Keratinocyte (primary cell): ENCODE measurements around the gene CYP4B1. TPM values are rescaled to one million over a fixed set of nuclear protein-coding genes. Genes with fewer than 3 reads are reported as not detected.

ENCODE experiments used
- DNase-seq: peaks from one replicate; pipeline ENCODE4 v3.0.0-alpha.2; 2011; ENCODE audit warnings: low read depth, missing footprints, low spot score
- FAIRE-seq: peaks from 2 replicates; lab custom pipeline; 2011; peaks lifted over from hg19 to GRCh38; lab: Jason Lieb, UNC
- H2AFZ ChIP-seq: 2 replicates; pipeline ENCODE4 v1.6.0; 2012; ENCODE audit warnings: low read length, control low read depth, inconsistent platforms; ENCODE audit not compliant: control insufficient read depth
- H3K27ac ChIP-seq: 2 replicates; pipeline ENCODE4 v1.5.1; 2011; ENCODE audit warnings: low read length; ENCODE audit not compliant: control insufficient read depth, insufficient read depth
- H3K27me3 ChIP-seq: 3 replicates; pipeline ENCODE4 v1.6.0; 2011; ENCODE audit warnings: low read length; ENCODE audit not compliant: control insufficient read depth, insufficient read depth; ENCODE audit errors: extremely low read depth
- H3K36me3 ChIP-seq, 2 experiments: 2 replicates in 1 of 2; 3 replicates in 1 of 2; pipeline ENCODE4 v1.5.1; 2011; ENCODE audit warnings: low read length in 2 of 2, mild to moderate bottlenecking in 1 of 2; ENCODE audit not compliant: control insufficient read depth in 2 of 2, insufficient read depth in 2 of 2; ENCODE audit errors: extremely low read depth in 1 of 2
- H3K4me1 ChIP-seq: 3 replicates; pipeline ENCODE4 v1.5.1; 2011; ENCODE audit warnings: low read length; ENCODE audit not compliant: control insufficient read depth, insufficient read depth; ENCODE audit errors: extremely low read depth
- H3K4me2 ChIP-seq: 3 replicates; pipeline ENCODE4 v1.6.0; 2011; ENCODE audit warnings: low read depth, low read length; ENCODE audit not compliant: control insufficient read depth, insufficient read depth; ENCODE audit errors: extremely low read depth
- H3K4me3 ChIP-seq, 3 experiments: fragments of 200-600 bp in 1 of 3; sonication (generic) in 1 of 3; 2 replicates in 2 of 3; 3 replicates in 1 of 3; pipeline ENCODE4 v1.5.1; 2011 to 2016; ENCODE audit warnings: low read length in 3 of 3, mild to moderate bottlenecking in 3 of 3, control low read depth in 2 of 3, inconsistent platforms in 1 of 3, low read depth in 1 of 3, mixed read lengths in 1 of 3, mixed run types in 1 of 3, moderate library complexity in 1 of 3; ENCODE audit not compliant: control insufficient read depth in 2 of 3, insufficient read depth in 2 of 3; ENCODE audit errors: extremely low read depth in 1 of 3
- H3K79me2 ChIP-seq: 2 replicates; pipeline ENCODE4 v1.6.0; 2012; ENCODE audit warnings: low read length; ENCODE audit not compliant: control insufficient read depth, insufficient read depth
- H3K9ac ChIP-seq: 3 replicates; pipeline ENCODE4 v1.6.0; 2011; ENCODE audit warnings: low read length; ENCODE audit not compliant: control insufficient read depth, insufficient read depth; ENCODE audit errors: extremely low read depth
- H3K9me1 ChIP-seq: 3 replicates; pipeline ENCODE4 v1.6.0; 2011; ENCODE audit warnings: low read length; ENCODE audit not compliant: control insufficient read depth, insufficient read depth; ENCODE audit errors: extremely low read depth
- H3K9me3 ChIP-seq: 2 replicates; pipeline ENCODE4 v1.5.1; 2012; ENCODE audit warnings: low read depth, low read length; ENCODE audit not compliant: control insufficient read depth
- H4K20me1 ChIP-seq: 3 replicates; pipeline ENCODE4 v1.6.0; 2011; ENCODE audit warnings: low read length; ENCODE audit not compliant: control insufficient read depth, insufficient read depth; ENCODE audit errors: extremely low read depth
- CTCF ChIP-seq, 3 experiments: IDR thresholded peaks in 1 of 3; conservative IDR thresholded peaks in 1 of 3; optimal IDR thresholded peaks in 1 of 3; 2 replicates in 2 of 3; 3 replicates in 1 of 3; pipeline versions ENCODE3 to v1.5.1; 2011; ENCODE audit warnings: low read length in 3 of 3, mild to moderate bottlenecking in 3 of 3, moderate library complexity in 2 of 3, control low read depth in 1 of 3, inconsistent platforms in 1 of 3; ENCODE audit not compliant: insufficient read depth in 2 of 3; ENCODE audit errors: extremely low read depth in 1 of 3
- EZH2 ChIP-seq: IDR thresholded peaks from one replicate; pipeline ENCODE4 v1.6.1; 2012; ENCODE audit warnings: inconsistent platforms, mild to moderate bottlenecking, low read length, moderate library complexity
- dilution Hi-C: fragments of 300-500 bp; cut with MboI; formaldehyde crosslinking; loops from one replicate; pipeline ENCODE4 v1.7.0; 2020; ENCODE audit warnings: low sequenced_read_pairs; ENCODE audit not compliant: extremely low pct_ligation_motif_present
- polyA plus RNA-seq, 5 experiments: library from polyadenylated mRNA; depleted of rRNA in 3 of 5; stranded (reverse) in 3 of 5; stranded (forward) in 1 of 5; unstranded in 1 of 5; fragments of >200 nt; gene quantifications; 1 replicate in 1 of 5; 2 replicates in 3 of 5; 3 replicates in 1 of 5; pipeline versions ENCODE4 v1.2.1 to v1.2.3, GENCODE V29; 2011 to 2012; ENCODE audit warnings: missing spikeins in 2 of 5, low read depth in 1 of 5, low replicate concordance in 1 of 5

Gene CYP4B1
- polyA plus RNA-seq, 1 donor (not counting 4 experiments of a cell fraction or from before 2014, with no cell fraction given): 2.1 TPM

- Histone ChIP-seq H3K4me2 (no peak overlapping the region), H4K20me1 (no peaks in the 10 kb centered on the region), H3K9me3 (no peaks in the 10 kb centered on the region), H3K36me3 (no peaks in the 10 kb centered on the region), H3K4me3 (no peak overlapping the region), H3K27ac (no peak overlapping the region), H3K27me3 (no peaks in the 10 kb centered on the region), H3K79me2 (no peaks in the 10 kb centered on the region), H3K9ac (no peak overlapping the region), H2AFZ (no peak overlapping the region), H3K9me1 (no peaks in the 10 kb centered on the region), H3K4me1 (peaks cover 10% of the 10 kb centered on the region)
- DNase-seq (no peak), FAIRE-seq (no peak)
- dilution Hi-C loops: no loop called here
- no peak for TF ChIP-seq CTCF (optimal IDR thresholded peaks at IDR 0.05 in 1 of 3, IDR thresholded peaks at IDR 0.05 in 1 of 3, conservative IDR thresholded peaks at IDR 0.05 in 1 of 3; ENCODE audit: extremely low read depth in 1 of 3, insufficient read depth in 2 of 3, low read length in 3 of 3)
Observed at GRCh38 chr1:46793126-46793525, 5.7 kb upstream of the CYP4B1 start.

GRCh38 chr1:46797696-46798470 lies 963 bp upstream of the CYP4B1 start:
- Histone ChIP-seq H4K20me1 (no peaks in the 10 kb centered on the region), H3K36me3 (no peaks in the 10 kb centered on the region), H3K79me2 (no peaks in the 10 kb centered on the region), H3K27ac (no peak overlapping the region), H3K9me1 (no peaks in the 10 kb centered on the region), H3K4me3 (no peak overlapping the region), H3K9me3 (no peaks in the 10 kb centered on the region), H3K9ac (no peak overlapping the region), H3K4me2 (no peak overlapping the region), H3K4me1 (peaks cover 7% of the 10 kb centered on the region), H2AFZ (no peak overlapping the region), H3K27me3 (no peaks in the 10 kb centered on the region)
- TF ChIP-seq CTCF (optimal IDR thresholded peaks at IDR 0.05 in 1 of 3, IDR thresholded peaks at IDR 0.05 in 1 of 3, conservative IDR thresholded peaks at IDR 0.05 in 1 of 3; ENCODE audit: extremely low read depth in 1 of 3, insufficient read depth in 2 of 3, low read length in 3 of 3): no peak
- no peak for TF ChIP-seq EZH2
- dilution Hi-C loops: no loop called here
- no peak for FAIRE-seq
- no peak for DNase-seq
